ENCODE results near the gene NCOA7. TPM values are rescaled to one million over a fixed set of nuclear protein-coding genes. Genes with fewer than 3 reads are reported as not detected.

The NCOA7 gene
- total and polyA plus RNA-seq, 9 of the 15 experiments (the other 6 are each of a cell fraction or from before 2014, with no cell fraction given): 5.8 to 14.6 (median 9.3) TPM

DNA sequence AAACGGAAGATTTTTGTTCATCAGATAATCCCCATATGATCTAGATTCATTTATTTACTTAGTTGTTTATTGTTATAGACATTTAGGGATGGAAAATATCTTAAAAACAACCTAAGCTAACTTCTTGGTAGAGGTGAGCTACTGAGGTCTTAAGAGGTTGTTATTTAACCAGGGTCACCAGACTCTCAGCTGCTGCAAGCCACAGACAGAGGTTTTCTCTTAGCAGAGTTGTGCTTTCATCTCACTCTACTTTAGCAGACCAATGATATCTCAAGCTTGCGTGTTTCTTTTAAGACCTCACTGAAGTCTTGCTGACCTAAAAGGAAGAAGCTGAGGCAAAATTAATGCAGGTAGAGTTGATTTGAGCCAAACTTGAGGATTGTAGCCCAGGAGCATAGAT lies 43.6 kb downstream of the NCOA7 start:
- Histone ChIP-seq H3K36me3 (ENCODE audit: control insufficient read depth, insufficient read depth, low read length) (no peaks in the 10 kb centered on the region), H3K79me2 (ENCODE audit: control insufficient read depth, insufficient read depth, low read length) (no peaks in the 10 kb centered on the region), H3K4me1 (replicated peaks in 1 of 2; ENCODE audit: control insufficient read depth in 2 of 2, insufficient read depth in 2 of 2, low read length in 2 of 2) (peaks cover 0 to 4% of the 10 kb centered on the region in 2 experiments; a peak in 1 of 5 replicates), H2AFZ (ENCODE audit: low read depth, low read length) (no peak overlapping the region), H3K27me3 (ENCODE audit: control insufficient read depth in 2 of 2, insufficient read depth in 2 of 2, low read length in 2 of 2) (no peaks in the 10 kb centered on the region), H3K9ac (ENCODE audit: insufficient read depth in 1 of 2, low read depth in 2 of 2, low read length in 2 of 2) (no peak overlapping the region), H4K20me1 (replicated peaks; ENCODE audit: control insufficient read depth, insufficient read depth, low read length) (no peaks in the 10 kb centered on the region), H3K4me3 (no peak overlapping the region), H3K27ac (ENCODE audit: extremely low read depth, low read depth, low read length) (no peak overlapping the region), H3K9me1 (ENCODE audit: control insufficient read depth, insufficient read depth, low read length) (no peaks in the 10 kb centered on the region), H3K9me3 (replicated peaks; ENCODE audit: control insufficient read depth, insufficient read depth, low read depth, low read length) (no peaks in the 10 kb centered on the region), H3K4me2 (ENCODE audit: insufficient read depth, low read length) (no peak overlapping the region)
- in situ Hi-C loops (cut with MboI): no loop called here
- ChIA-PET POLR2A (interaction anchor here (0.9 to 1.1 kb wide), 2 partner anchors 9 to 11 kb away, joined by 3 to 7 read pairs; no protein-coding TSS in a partner anchor), CTCF (ENCODE audit: low intra/inter-chr PET ratio) (no interaction called here)
- DNase-seq (ENCODE audit: extremely low read depth in 1 of 4, low spot score in 3 of 4) (no peak), FAIRE-seq (no peak), ATAC-seq (no peak)
- intact Hi-C loops (cut with micrococcal nuclease): no loop called here
- WGBS (ENCODE audit: insufficient coverage, low coverage, missing lambda C conversion rate): 65% methylated on average over 2 of the region's 2 CpGs
- BruUV-seq (replicated peaks): no TSS peak
- TF ChIP-seq ZNF140 (CRISPR knock-in tag; IDR thresholded peaks at IDR 0.05) (no peak), ELF1 (tag; IDR thresholded peaks at IDR 0.05) (no peak), ZNF134 (CRISPR knock-in tag; conservative IDR thresholded peaks at IDR 0.05) (no peak), ZNF561 (CRISPR knock-in tag; conservative IDR thresholded peaks at IDR 0.05) (no peak)

DNA sequence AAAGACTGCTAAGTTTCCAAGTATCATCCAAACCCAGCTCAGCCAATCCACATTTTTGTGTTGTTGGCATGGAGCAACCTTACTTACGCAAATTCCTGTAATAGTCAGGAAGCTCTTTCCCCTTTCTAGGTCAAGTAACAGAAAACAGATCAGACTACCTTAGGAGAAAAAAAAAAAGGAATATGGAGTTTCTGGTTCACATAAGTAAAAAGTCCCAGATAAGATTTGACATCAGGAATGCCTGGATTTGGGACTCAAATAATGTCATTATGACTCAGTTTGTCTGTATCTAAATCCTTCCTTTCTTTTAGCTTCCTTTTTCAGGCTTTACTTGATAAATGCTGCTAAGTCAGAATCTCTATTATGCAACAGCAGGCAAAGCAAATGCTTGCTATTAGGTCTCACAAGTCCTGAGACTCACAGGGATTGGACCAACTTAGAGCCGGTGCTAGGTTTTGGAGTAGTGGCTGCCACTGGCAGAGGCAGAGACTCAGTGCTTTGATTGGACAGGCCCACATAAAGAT lies 44.5 kb downstream of the NCOA7 start:
- Histone ChIP-seq H3K36me3 (ENCODE audit: control insufficient read depth, insufficient read depth, low read length) (no peaks in the 10 kb centered on the region), H3K9ac (ENCODE audit: insufficient read depth in 1 of 2, low read depth in 2 of 2, low read length in 2 of 2) (no peak overlapping the region), H3K9me1 (ENCODE audit: control insufficient read depth, insufficient read depth, low read length) (no peaks in the 10 kb centered on the region), H3K79me2 (ENCODE audit: control insufficient read depth, insufficient read depth, low read length) (no peaks in the 10 kb centered on the region), H3K4me3 (no peak overlapping the region), H3K27me3 (ENCODE audit: control insufficient read depth in 2 of 2, insufficient read depth in 2 of 2, low read length in 2 of 2) (no peaks in the 10 kb centered on the region), H3K27ac (ENCODE audit: extremely low read depth, low read depth, low read length) (no peak overlapping the region), H3K9me3 (replicated peaks; ENCODE audit: control insufficient read depth, insufficient read depth, low read depth, low read length) (no peaks in the 10 kb centered on the region), H3K4me2 (ENCODE audit: insufficient read depth, low read length) (no peak overlapping the region), H4K20me1 (replicated peaks; ENCODE audit: control insufficient read depth, insufficient read depth, low read length) (no peaks in the 10 kb centered on the region), H2AFZ (ENCODE audit: low read depth, low read length) (no peak overlapping the region), H3K4me1 (replicated peaks in 1 of 2; ENCODE audit: control insufficient read depth in 2 of 2, insufficient read depth in 2 of 2, low read length in 2 of 2) (peaks cover 0 to 5% of the 10 kb centered on the region in 2 experiments; a peak in 1 of 5 replicates)
- DNase-seq (ENCODE audit: extremely low read depth in 1 of 4, low spot score in 3 of 4) (no peak), FAIRE-seq (no peak), ATAC-seq (no peak)
- no TSS peak for BruUV-seq (replicated peaks)
- 92% methylated on average over 2 of the region's 2 CpGs for WGBS (ENCODE audit: insufficient coverage, low coverage, missing lambda C conversion rate)
- in situ Hi-C loops (cut with MboI) (no loop called here), intact Hi-C loops (cut with micrococcal nuclease) (no loop called here)
- CTCF ChIA-PET (ENCODE audit: low intra/inter-chr PET ratio): no interaction called here
- POLR2A ChIA-PET: interaction anchor here (0.9 to 1.1 kb wide), 2 partner anchors 10 kb away, joined by 3 to 7 read pairs; no protein-coding TSS in a partner anchor
- no peak for TF ChIP-seq ZNF561 (CRISPR knock-in tag; conservative IDR thresholded peaks at IDR 0.05)
- TF ChIP-seq KAT8 (IDR thresholded peaks at IDR 0.05; ENCODE audit: low read depth): no peak
- TF ChIP-seq PRPF4 (IDR thresholded peaks at IDR 0.05; ENCODE audit: insufficient read depth, low read depth, low read length, poor library complexity, severe bottlenecking): no peak
- TF ChIP-seq NFIC (IDR thresholded peaks at IDR 0.05): no peak
- TF ChIP-seq ZNF408 (CRISPR knock-in tag; IDR thresholded peaks at IDR 0.05; ENCODE audit: low read depth): no peak
- TF ChIP-seq, protein P1, sequence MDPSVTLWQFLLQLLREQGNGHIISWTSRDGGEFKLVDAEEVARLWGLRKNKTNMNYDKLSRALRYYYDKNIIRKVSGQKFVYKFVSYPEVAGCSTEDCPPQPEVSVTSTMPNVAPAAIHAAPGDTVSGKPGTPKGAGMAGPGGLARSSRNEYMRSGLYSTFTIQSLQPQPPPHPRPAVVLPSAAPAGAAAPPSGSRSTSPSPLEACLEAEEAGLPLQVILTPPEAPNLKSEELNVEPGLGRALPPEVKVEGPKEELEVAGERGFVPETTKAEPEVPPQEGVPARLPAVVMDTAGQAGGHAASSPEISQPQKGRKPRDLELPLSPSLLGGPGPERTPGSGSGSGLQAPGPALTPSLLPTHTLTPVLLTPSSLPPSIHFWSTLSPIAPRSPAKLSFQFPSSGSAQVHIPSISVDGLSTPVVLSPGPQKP (CRISPR knock-in tag; IDR thresholded peaks at IDR 0.05): no peak
- TF ChIP-seq NFRKB (IDR thresholded peaks at IDR 0.05; ENCODE audit: low read depth): no peak
- no peak for TF ChIP-seq POLR3G (IDR thresholded peaks at IDR 0.05; ENCODE audit: extremely low read depth, insufficient read length, insufficient replicate concordance)
